ENCODE measurements around the gene RBMY1A1. TPM values are rescaled to one million over a fixed set of nuclear protein-coding genes. Genes with fewer than 3 reads are reported as not detected.
"Not testable (repeated sequence)": the region's sequence is repeated elsewhere in the genome, so short reads cannot be mapped to it uniquely, and the experiment has no call there.

The RBMY1A1 gene
- total RNA-seq (not detected), polyA plus RNA-seq (not detected)

- H3K9me3 ChIP-seq (ENCODE audit: control insufficient read depth in 4 of 4, low read length in 3 of 4); H3K9ac ChIP-seq (ENCODE audit: low read depth in 1 of 2, low read length in 2 of 2); DNase-seq (ENCODE audit: low spot score); H3K4me3 ChIP-seq (ENCODE audit: low read depth in 1 of 3, low read length in 3 of 3); H3K27me3 ChIP-seq (ENCODE audit: control insufficient read depth in 4 of 4, insufficient read depth in 4 of 4, low read length in 3 of 4); H3K4me1 ChIP-seq (ENCODE audit: control insufficient read depth in 4 of 4, insufficient read depth in 4 of 4, low read length in 3 of 4); H3K27ac ChIP-seq (ENCODE audit: low read depth in 1 of 2, low read length in 2 of 2); H3K36me3 ChIP-seq (ENCODE audit: control insufficient read depth in 4 of 4, insufficient read depth in 3 of 4, low read depth in 1 of 4, low read length in 3 of 4): not testable (repeated sequence)
- no CpG with 5 or more reads among the region's 28 CpGs for WGBS
Observed at GRCh38 chrY:21534579-21534978, at the start of gene RBMY1A1. TSS of gene RBMY1A1 (plus strand) at chrY:21534879. CDS start at chrY:21536892, 2,013 bp downstream.

DNA sequence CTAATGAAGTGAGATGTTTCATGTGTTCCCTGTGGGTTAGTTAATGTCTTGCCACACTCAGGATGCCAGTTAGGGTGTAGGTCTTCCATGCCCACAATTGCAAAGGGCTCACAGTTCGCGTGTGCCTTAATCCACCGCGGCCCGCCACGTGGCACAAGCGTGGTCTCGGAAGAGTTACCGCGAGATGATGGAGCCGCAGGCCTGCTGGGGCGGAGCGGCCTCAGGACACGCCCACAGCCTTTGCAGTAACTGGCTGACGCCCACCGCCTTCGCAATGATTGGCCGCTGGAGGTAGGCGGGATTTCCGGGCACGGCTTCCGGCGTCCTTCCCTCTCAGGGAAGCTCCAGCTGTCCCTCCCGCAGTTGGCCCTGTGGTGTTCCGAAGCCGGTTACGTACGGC lies 23.6 kb upstream of the RBMY1A1 start, which contains the start of gene RBMY1B:
RBMY1B (plus strand) TSS at position 301 of the 400 bp plus-strand sequence. CDS start 2,013 bp downstream, outside the sequence.
- H3K36me3 ChIP-seq (ENCODE audit: control insufficient read depth in 4 of 4, insufficient read depth in 3 of 4, low read depth in 1 of 4, low read length in 3 of 4); H3K27ac ChIP-seq (ENCODE audit: low read depth in 1 of 2, low read length in 2 of 2); H3K9me3 ChIP-seq (ENCODE audit: control insufficient read depth in 4 of 4, low read length in 3 of 4); H3K27me3 ChIP-seq (ENCODE audit: control insufficient read depth in 4 of 4, insufficient read depth in 4 of 4, low read length in 3 of 4); H3K4me1 ChIP-seq (ENCODE audit: control insufficient read depth in 4 of 4, insufficient read depth in 4 of 4, low read length in 3 of 4); H3K9ac ChIP-seq (ENCODE audit: low read depth in 1 of 2, low read length in 2 of 2); H3K4me3 ChIP-seq (ENCODE audit: low read depth in 1 of 3, low read length in 3 of 3); DNase-seq (ENCODE audit: low spot score): not testable (repeated sequence)
- WGBS: no CpG with 5 or more reads among the region's 28 CpGs

DNA sequence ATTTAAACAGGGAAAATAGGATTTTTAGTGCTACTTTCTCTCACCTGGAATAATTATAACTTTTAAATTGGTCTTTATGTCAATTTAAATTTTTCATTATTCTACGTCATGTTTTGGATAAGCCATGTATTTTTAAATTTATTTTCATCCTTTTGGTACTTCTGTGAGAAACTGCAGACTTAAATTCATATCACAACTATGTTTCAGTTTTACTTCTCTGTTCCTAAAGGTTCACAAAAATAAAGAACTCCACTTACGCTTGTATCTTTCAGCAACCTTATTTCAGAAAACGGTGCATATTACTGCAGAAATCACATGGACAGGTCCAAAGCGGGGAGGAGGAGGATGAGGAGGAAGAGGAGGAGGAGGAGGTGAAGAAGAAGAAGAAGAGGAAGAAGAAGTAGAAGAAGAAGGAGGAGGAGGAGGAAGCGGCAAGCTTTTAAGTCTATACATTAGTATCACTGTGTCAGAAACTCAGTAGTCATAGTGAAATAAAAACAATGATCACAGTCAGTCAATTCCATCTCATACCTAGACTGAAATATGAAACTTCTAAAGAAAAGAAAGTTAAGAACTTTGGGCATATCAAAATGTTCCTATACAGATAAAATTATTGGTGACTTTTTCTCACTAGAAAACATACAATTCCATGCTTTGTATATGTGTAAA lies 24.8 kb downstream of the RBMY1A1 start:
- DNase-seq (ENCODE audit: low spot score); H3K4me1 ChIP-seq (ENCODE audit: control insufficient read depth in 4 of 4, insufficient read depth in 4 of 4, low read length in 3 of 4); H3K9me3 ChIP-seq (ENCODE audit: control insufficient read depth in 4 of 4, low read length in 3 of 4); H3K27ac ChIP-seq (ENCODE audit: low read depth in 1 of 2, low read length in 2 of 2); H3K36me3 ChIP-seq (ENCODE audit: control insufficient read depth in 4 of 4, insufficient read depth in 3 of 4, low read depth in 1 of 4, low read length in 3 of 4); H3K9ac ChIP-seq (ENCODE audit: low read depth in 1 of 2, low read length in 2 of 2); H3K27me3 ChIP-seq (ENCODE audit: control insufficient read depth in 4 of 4, insufficient read depth in 4 of 4, low read length in 3 of 4); H3K4me3 ChIP-seq (ENCODE audit: low read depth in 1 of 3, low read length in 3 of 3): not testable (repeated sequence)
- no CpG with 5 or more reads among the region's 5 CpGs for WGBS

DNA sequence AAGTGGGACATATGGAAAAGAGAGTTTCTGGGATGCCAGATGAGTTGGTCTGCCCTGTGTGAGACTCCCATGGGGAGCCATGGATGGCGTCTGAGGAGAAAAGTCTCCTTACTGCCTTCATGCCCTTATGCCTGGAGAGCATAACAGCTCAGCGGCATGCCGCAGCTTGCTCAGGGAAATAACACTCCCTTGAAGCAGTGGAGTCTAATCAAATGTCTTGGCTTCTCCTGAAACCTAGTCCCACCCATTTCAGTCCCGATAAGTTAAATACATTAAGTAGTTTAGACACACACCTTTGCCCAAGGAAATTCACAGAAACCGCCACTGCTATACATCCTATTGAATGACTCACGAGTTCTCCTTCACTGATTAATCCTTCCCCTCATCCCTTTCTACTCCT lies 50.8 kb downstream of the RBMY1A1 start:
- Histone ChIP-seq H3K36me3 (ENCODE audit: control insufficient read depth in 4 of 4, insufficient read depth in 3 of 4, low read depth in 1 of 4, low read length in 3 of 4) (no peaks in the 10 kb centered on the region), H3K4me1 (ENCODE audit: control insufficient read depth in 4 of 4, insufficient read depth in 4 of 4, low read length in 3 of 4) (no peaks in the 10 kb centered on the region), H3K9me3 (ENCODE audit: control insufficient read depth in 4 of 4, low read length in 3 of 4) (no peaks in the 10 kb centered on the region), H3K9ac (ENCODE audit: low read depth in 1 of 2, low read length in 2 of 2) (no peak overlapping the region), H3K4me3 (ENCODE audit: low read depth in 1 of 3, low read length in 3 of 3) (no peak overlapping the region), H3K27me3 (ENCODE audit: control insufficient read depth in 4 of 4, insufficient read depth in 4 of 4, low read length in 3 of 4) (no peaks in the 10 kb centered on the region), H3K27ac (ENCODE audit: low read depth in 1 of 2, low read length in 2 of 2) (no peak overlapping the region)
- DNase-seq (ENCODE audit: low spot score): no peak
- 75% methylated on average over 6 of the region's 6 CpGs for WGBS
- TF ChIP-seq MAX (IDR thresholded peaks at IDR 0.05) (no peak), GABPA (IDR thresholded peaks at IDR 0.05 in 1 of 2, conservative IDR thresholded peaks at IDR 0.05 in 1 of 2) (no peak), NR2F2 (IDR thresholded peaks at IDR 0.05) (no peak), RXRA (IDR thresholded peaks at IDR 0.05) (no peak), HNF4G (IDR thresholded peaks at IDR 0.05) (no peak), JUND (IDR thresholded peaks at IDR 0.05) (no peak), SP1 (IDR thresholded peaks at IDR 0.05) (no peak), TAF1 (conservative IDR thresholded peaks at IDR 0.05) (no peak), ZBTB33 (IDR thresholded peaks at IDR 0.05) (no peak), FOXA2 (IDR thresholded peaks at IDR 0.05) (no peak), EGR1 (IDR thresholded peaks at IDR 0.05; ENCODE audit: low read depth in 2 of 2) (no peak), YY1 (IDR thresholded peaks at IDR 0.05) (no peak), FOXA1 (IDR thresholded peaks at IDR 0.05) (no peak)
- TF ChIP-seq, protein P1, sequence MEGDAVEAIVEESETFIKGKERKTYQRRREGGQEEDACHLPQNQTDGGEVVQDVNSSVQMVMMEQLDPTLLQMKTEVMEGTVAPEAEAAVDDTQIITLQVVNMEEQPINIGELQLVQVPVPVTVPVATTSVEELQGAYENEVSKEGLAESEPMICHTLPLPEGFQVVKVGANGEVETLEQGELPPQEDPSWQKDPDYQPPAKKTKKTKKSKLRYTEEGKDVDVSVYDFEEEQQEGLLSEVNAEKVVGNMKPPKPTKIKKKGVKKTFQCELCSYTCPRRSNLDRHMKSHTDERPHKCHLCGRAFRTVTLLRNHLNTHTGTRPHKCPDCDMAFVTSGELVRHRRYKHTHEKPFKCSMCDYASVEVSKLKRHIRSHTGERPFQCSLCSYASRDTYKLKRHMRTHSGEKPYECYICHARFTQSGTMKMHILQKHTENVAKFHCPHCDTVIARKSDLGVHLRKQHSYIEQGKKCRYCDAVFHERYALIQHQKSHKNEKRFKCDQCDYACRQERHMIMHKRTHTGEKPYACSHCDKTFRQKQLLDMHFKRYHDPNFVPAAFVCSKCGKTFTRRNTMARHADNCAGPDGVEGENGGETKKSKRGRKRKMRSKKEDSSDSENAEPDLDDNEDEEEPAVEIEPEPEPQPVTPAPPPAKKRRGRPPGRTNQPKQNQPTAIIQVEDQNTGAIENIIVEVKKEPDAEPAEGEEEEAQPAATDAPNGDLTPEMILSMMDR (IDR thresholded peaks at IDR 0.05; ENCODE audit: low read depth, low read length, missing input control): no peak

DNA sequence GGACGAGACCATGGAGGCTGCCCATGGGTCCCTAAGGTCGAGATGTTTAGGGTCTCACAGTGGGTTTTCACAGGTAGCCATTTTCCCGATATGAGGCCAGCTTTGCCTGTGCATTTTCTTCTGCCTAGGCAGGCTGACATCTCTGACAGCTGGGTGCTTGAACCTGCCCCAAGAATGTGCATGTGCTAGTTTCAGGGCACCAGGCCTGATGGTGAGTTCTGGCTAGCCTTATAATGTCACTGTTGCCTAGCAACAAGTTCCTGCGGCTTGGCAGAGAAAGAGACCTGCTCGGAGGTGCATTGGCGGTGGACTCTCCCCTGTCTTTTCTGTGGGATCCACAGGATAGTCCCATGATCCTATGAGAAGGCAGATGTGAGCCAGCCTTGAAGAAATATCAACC lies 51.8 kb downstream of the RBMY1A1 start:
- not testable (repeated sequence) for H3K4me1 ChIP-seq (ENCODE audit: control insufficient read depth in 4 of 4, insufficient read depth in 4 of 4, low read length in 3 of 4); H3K27ac ChIP-seq (ENCODE audit: low read depth in 1 of 2, low read length in 2 of 2); H3K9ac ChIP-seq (ENCODE audit: low read depth in 1 of 2, low read length in 2 of 2); H3K36me3 ChIP-seq (ENCODE audit: control insufficient read depth in 4 of 4, insufficient read depth in 3 of 4, low read depth in 1 of 4, low read length in 3 of 4); H3K9me3 ChIP-seq (ENCODE audit: control insufficient read depth in 4 of 4, low read length in 3 of 4); DNase-seq (ENCODE audit: low spot score); H3K4me3 ChIP-seq (ENCODE audit: low read depth in 1 of 3, low read length in 3 of 3); H3K27me3 ChIP-seq (ENCODE audit: control insufficient read depth in 4 of 4, insufficient read depth in 4 of 4, low read length in 3 of 4)
- 75% methylated on average over 6 of the region's 6 CpGs for WGBS
